Fibroblast of lung (primary cell): ENCODE measurements around the gene NOCT.

Experiments
- CTCF ChIP-seq, 2 donors: IDR thresholded peaks in 1 of 2; conservative IDR thresholded peaks in 1 of 2; 1 replicate in 1 of 2; 2 replicates in 1 of 2; pipeline ENCODE4 v1.5.1; 2011 to 2012; ENCODE audit warnings: low read length in 2 of 2, control low read depth in 1 of 2, inconsistent platforms in 1 of 2, low read depth in 1 of 2, mild to moderate bottlenecking in 1 of 2
- EZH2 ChIP-seq: IDR thresholded peaks from 2 replicates; pipeline ENCODE4 v1.5.1; 2012; ENCODE audit warnings: low read length, control low read depth, mild to moderate bottlenecking; ENCODE audit errors: missing control alignments

- TF ChIP-seq CTCF (conservative IDR thresholded peaks at IDR 0.05 in 1 of 2, IDR thresholded peaks at IDR 0.05 in 1 of 2; ENCODE audit: low read depth in 1 of 2, low read length in 2 of 2) (no peak), EZH2 (no peak)
These were observed 7.9 kb upstream of the NOCT start for GRCh38 chr4:139007640-139008039.
